Colonic mucosa (tissue), 4 donors: ENCODE measurements around the gene WNT5A. TPM values are rescaled to one million over a fixed set of nuclear protein-coding genes. Genes with fewer than 3 reads are reported as not detected.

Source experiments
- DNase-seq: peaks from one replicate; pipeline ENCODE4 v3.0.0-alpha.2; 2020
- H3K27ac ChIP-seq: fragments of 200-600 bp; one replicate; pipeline ENCODE4 v1.8.0; 2021
- H3K27me3 ChIP-seq: fragments of 200-600 bp; one replicate; pipeline ENCODE4 v1.8.0; 2021
- H3K36me3 ChIP-seq: fragments of 200-600 bp; one replicate; pipeline ENCODE4 v1.8.0; 2021
- H3K4me1 ChIP-seq: fragments of 200-600 bp; one replicate; pipeline ENCODE4 v1.8.0; 2021; ENCODE audit warnings: mild to moderate bottlenecking
- H3K4me3 ChIP-seq: fragments of 200-600 bp; one replicate; pipeline ENCODE4 v1.8.0; 2021
- H3K9ac ChIP-seq, 2 donors: one replicate each; pipeline ENCODE4 v1.7.0; 2013; ENCODE audit warnings: control low read depth in 2 of 2, low read depth in 2 of 2, low read length in 2 of 2
- H3K9me3 ChIP-seq: fragments of 200-600 bp; one replicate; pipeline ENCODE4 v1.8.0; 2021
- CTCF ChIP-seq: fragments of 200-600 bp; IDR thresholded peaks from one replicate; pipeline ENCODE4 v1.8.0; 2022; ENCODE audit warnings: antibody characterized with exemption, mild to moderate bottlenecking
- intact Hi-C: fragments of 100-400 bp; cut with DNase I; formaldehyde crosslinking; loops from one replicate; pipeline ENCODE4 v1.14.1; 2022
- total RNA-seq, 2 donors: library from RNA; stranded (reverse); fragmentation: NEBNext Ultra II Directional in 1 of 2; extraction: Animal tissue kit (Norgen Biotek cat#: 25700) in 1 of 2; gene quantifications; one replicate each; pipeline ENCODE4 v1.2.1, GENCODE V29; 2021
- donor health status: healthy.
- donor health status: DM: no; HTN: no; CAD: no.
- donor health status: DM: no; HTN: no; CAD: no.

Gene WNT5A
- total RNA-seq, 2 donors from 2014 or later = 3.9 to 7.2 TPM

GRCh38 chr3:55431041-55431440 is 56.1 kb downstream of the WNT5A start:
- intact Hi-C loops = no loop called here
- DNase-seq = no peak

GRCh38 chr3:55427739-55428138 is 59.4 kb downstream of the WNT5A start:
- Histone ChIP-seq H3K27ac (no peak overlapping the region), H3K9ac (no peak overlapping the region), H3K4me1 (no peaks in the 10 kb centered on the region), H3K36me3 (no peaks in the 10 kb centered on the region), H3K9me3 (no peaks in the 10 kb centered on the region), H3K4me3 (no peak overlapping the region), H3K27me3 (no peaks in the 10 kb centered on the region)
- DNase-seq = no peak
- TF ChIP-seq CTCF = no peak
- intact Hi-C loops = no loop called here

More at GRCh38 chr3:55431041-55431440, 56.1 kb downstream of the WNT5A start:
- no peaks in the 10 kb centered on the region for H3K36me3 ChIP-seq
- H3K27me3 ChIP-seq = no peaks in the 10 kb centered on the region
- no peak overlapping the region for H3K27ac ChIP-seq
- no peaks in the 10 kb centered on the region for H3K9me3 ChIP-seq
- H3K9ac ChIP-seq = no peak overlapping the region
- H3K4me3 ChIP-seq = no peak overlapping the region
- no peaks in the 10 kb centered on the region for H3K4me1 ChIP-seq
- TF ChIP-seq CTCF = no peak

- Histone ChIP-seq H3K9ac (no peak overlapping the region), H3K4me3 (no peak overlapping the region), H3K27me3 (no peaks in the 10 kb centered on the region), H3K4me1 (no peaks in the 10 kb centered on the region), H3K36me3 (no peaks in the 10 kb centered on the region), H3K9me3 (no peaks in the 10 kb centered on the region), H3K27ac (no peak overlapping the region)
- intact Hi-C loops = no loop called here
- no peak for TF ChIP-seq CTCF
- no peak for DNase-seq
Observed at GRCh38 chr3:55426486-55426885, 60.6 kb downstream of the WNT5A start.

GRCh38 chr3:55423782-55424181 is 63.3 kb downstream of the WNT5A start:
- Histone ChIP-seq H3K36me3 (no peaks in the 10 kb centered on the region), H3K9ac (no peak overlapping the region), H3K4me1 (no peaks in the 10 kb centered on the region), H3K27me3 (no peaks in the 10 kb centered on the region), H3K27ac (no peak overlapping the region), H3K9me3 (no peaks in the 10 kb centered on the region), H3K4me3 (no peak overlapping the region)
- intact Hi-C loops = no loop called here
- TF ChIP-seq CTCF = no peak
- DNase-seq = no peak

GRCh38 chr3:55417211-55417610 is 69.9 kb downstream of the WNT5A start:
- H3K4me1 ChIP-seq = no peaks in the 10 kb centered on the region
- H3K27ac ChIP-seq = no peak overlapping the region
- no peaks in the 10 kb centered on the region for H3K36me3 ChIP-seq
- TF ChIP-seq CTCF = no peak
- intact Hi-C loops = no loop called here
- H3K9ac ChIP-seq = no peak overlapping the region
- no peaks in the 10 kb centered on the region for H3K9me3 ChIP-seq
- no peak for DNase-seq
- H3K27me3 ChIP-seq = no peaks in the 10 kb centered on the region
- H3K4me3 ChIP-seq = no peak overlapping the region

- no peak overlapping the region for H3K9ac ChIP-seq
- no peak for DNase-seq
- intact Hi-C loops = no loop called here
- H3K4me1 ChIP-seq = no peaks in the 10 kb centered on the region
- no peaks in the 10 kb centered on the region for H3K36me3 ChIP-seq
- TF ChIP-seq CTCF = no peak
- no peaks in the 10 kb centered on the region for H3K9me3 ChIP-seq
- no peaks in the 10 kb centered on the region for H3K27me3 ChIP-seq
- no peak overlapping the region for H3K4me3 ChIP-seq
- no peak overlapping the region for H3K27ac ChIP-seq
Observed at GRCh38 chr3:55416331-55416821, 70.7 kb downstream of the WNT5A start.
